Thyroid gland (tissue), 4 donors: ENCODE data around the gene SND1. TPM values are rescaled to one million over a fixed set of nuclear protein-coding genes. Genes with fewer than 3 reads are reported as not detected.
A peak's percentile ranks its signal among the peaks of the same experiment; 100 is the strongest.

Experiments used
- DNase-seq, 2 donors: peaks; one replicate each; pipeline ENCODE4 v3.0.0-alpha.2; 2019
- H3K27ac ChIP-seq, 3 donors: fragments of 200-600 bp; sonication (generic); 1 replicate in 2 of 3; 2 replicates in 1 of 3; pipeline ENCODE4 v1.5.1; 2016 to 2019; ENCODE audit warnings: mild to moderate bottlenecking in 1 of 3, moderate library complexity in 1 of 3
- H3K27me3 ChIP-seq: fragments of 200-600 bp; sonication (generic); one replicate; pipeline ENCODE4 v1.5.1; 2019
- H3K36me3 ChIP-seq, 2 donors: fragments of 200-600 bp; sonication (generic); one replicate each; pipeline ENCODE4 v1.5.1; 2016 to 2019
- H3K4me1 ChIP-seq, 2 donors: fragments of 200-600 bp; sonication (generic); one replicate each; pipeline ENCODE4 v1.5.1; 2017 to 2019
- H3K4me3 ChIP-seq, 3 donors: fragments of 200-600 bp; sonication (generic); replicated peaks in 1 of 3; 1 replicate in 2 of 3; 2 replicates in 1 of 3; pipeline ENCODE4 v1.5.1; 2016; ENCODE audit warnings: mild to moderate bottlenecking in 1 of 3
- H3K9me3 ChIP-seq: fragments of 200-600 bp; sonication (generic); one replicate; pipeline ENCODE4 v1.5.1; 2017
- CTCF ChIP-seq, 6 experiments: fragments of 200-600 bp in 3 of 6; fragments of 450-650 bp in 3 of 6; sonication (generic) in 3 of 6; IDR thresholded peaks; one replicate each; pipeline ENCODE4 v1.5.1; 2016 to 2019; ENCODE audit warnings: antibody characterized with exemption in 6 of 6, mild to moderate bottlenecking in 2 of 6, inconsistent platforms in 1 of 6, moderate library complexity in 1 of 6
- POLR2A ChIP-seq, 2 donors: fragments of 450-650 bp; IDR thresholded peaks; one replicate each; pipeline ENCODE4 v1.6.1; 2017; ENCODE audit warnings: antibody characterized with exemption in 2 of 2, mild to moderate bottlenecking in 2 of 2, moderate library complexity in 1 of 2
- WGBS, 2 donors: methylation state at CpG; one replicate each; pipeline ENCODE4 v1.1.5; 2017; 5-methylcytosine and 5-hydroxymethylcytosine counted together
- intact Hi-C: fragments of 100-400 bp; cut with DNase I; formaldehyde crosslinking; loops from one replicate; pipeline ENCODE4 v1.15.1; 2023
- total RNA-seq, 4 donors: library from RNA; depleted of rRNA; stranded (reverse); fragments of >200 nt; gene quantifications; one replicate each; pipeline ENCODE4 v1.2.3, GENCODE V29; 2016

SND1 gene
- total RNA-seq, 4 donors from 2014 or later: 126 to 167 (median 144) TPM

GRCh38 chr7:128074336-128074735 lies 422.3 kb downstream of the SND1 start:
- H3K36me3 ChIP-seq: peaks cover 0 to 18% of the 10 kb centered on the region in 2 donors
- 42 to 65% methylated on average over 12 of the region's 19 CpGs for WGBS, 2 donors
- peak; percentile 67 to 70 for DNase-seq
- no peaks in the 10 kb centered on the region for H3K27me3 ChIP-seq
- no peaks in the 10 kb centered on the region for H3K4me1 ChIP-seq
- H3K4me3 ChIP-seq: no peak overlapping the region
- no peak overlapping the region for H3K27ac ChIP-seq
- TF ChIP-seq POLR2A (IDR thresholded peaks at IDR 0.05) (no peak), CTCF (IDR thresholded peaks at IDR 0.05) (no peak)
- no peaks in the 10 kb centered on the region for H3K9me3 ChIP-seq
- intact Hi-C loops: no loop called here

- Histone ChIP-seq H3K36me3 (peaks cover 0 to 18% of the 10 kb centered on the region in 2 donors), H3K9me3 (no peaks in the 10 kb centered on the region), H3K27me3 (no peaks in the 10 kb centered on the region), H3K4me3 (no peak overlapping the region), H3K4me1 (no peaks in the 10 kb centered on the region), H3K27ac (no peak overlapping the region)
- intact Hi-C loops: no loop called here
- DNase-seq: no peak
- WGBS, 2 donors: 80 to 92% methylated on average over 3 to 6 of the region's 6 CpGs
- no peak for TF ChIP-seq POLR2A (IDR thresholded peaks at IDR 0.05)
- no peak for TF ChIP-seq CTCF (IDR thresholded peaks at IDR 0.05)
These were observed 422.7 kb downstream of the SND1 start for GRCh38 chr7:128074736-128075135.

GRCh38 chr7:128075242-128076095 lies 423.5 kb downstream of the SND1 start:
- DNase-seq: no peak
- intact Hi-C loops: no loop called here
- no peak for TF ChIP-seq CTCF (IDR thresholded peaks at IDR 0.05)
- no peak for TF ChIP-seq POLR2A (IDR thresholded peaks at IDR 0.05)
- Histone ChIP-seq H3K27ac (no peak overlapping the region), H3K27me3 (no peaks in the 10 kb centered on the region), H3K4me1 (no peaks in the 10 kb centered on the region), H3K4me3 (no peak overlapping the region), H3K9me3 (no peaks in the 10 kb centered on the region), H3K36me3 (peaks cover 0 to 18% of the 10 kb centered on the region in 2 donors)
- 83 to 86% methylated on average over 6 to 10 of the region's 12 CpGs for WGBS, 2 donors

- intact Hi-C loops: no loop called here
- WGBS, 2 donors: 89 to 95% methylated on average over 8 of the region's 8 CpGs
- Histone ChIP-seq H3K36me3 (peaks cover 3 to 18% of the 10 kb centered on the region in 2 donors), H3K9me3 (no peaks in the 10 kb centered on the region), H3K27ac (no peak overlapping the region), H3K4me1 (no peaks in the 10 kb centered on the region), H3K4me3 (no peak overlapping the region), H3K27me3 (no peaks in the 10 kb centered on the region)
- TF ChIP-seq POLR2A (IDR thresholded peaks at IDR 0.05) (no peak), CTCF (IDR thresholded peaks at IDR 0.05) (no peak)
- no peak for DNase-seq
These were observed 424.3 kb downstream of the SND1 start for GRCh38 chr7:128076196-128076795.

GRCh38 chr7:128076796-128077271 lies 424.8 kb downstream of the SND1 start:
- no peaks in the 10 kb centered on the region for H3K9me3 ChIP-seq
- WGBS, 2 donors: 68 to 72% methylated on average over 6 to 7 of the region's 7 CpGs
- no peaks in the 10 kb centered on the region for H3K27me3 ChIP-seq
- H3K27ac ChIP-seq: no peak overlapping the region
- no peaks in the 10 kb centered on the region for H3K4me1 ChIP-seq
- intact Hi-C loops: no loop called here
- H3K36me3 ChIP-seq: peaks cover 9 to 18% of the 10 kb centered on the region in 2 donors
- TF ChIP-seq CTCF (IDR thresholded peaks at IDR 0.05) (peak in 1 of 6 experiments; percentile 5), POLR2A (IDR thresholded peaks at IDR 0.05) (no peak)
- DNase-seq: peak; percentile 15 to 20
- no peak overlapping the region for H3K4me3 ChIP-seq
